ENCODE results near the gene TNFRSF21. TPM values are rescaled to one million over a fixed set of nuclear protein-coding genes. Genes with fewer than 3 reads are reported as not detected.

TNFRSF21 gene
- total RNA-seq, 1 donor from 2014 or later, result 24.2 TPM

DNA sequence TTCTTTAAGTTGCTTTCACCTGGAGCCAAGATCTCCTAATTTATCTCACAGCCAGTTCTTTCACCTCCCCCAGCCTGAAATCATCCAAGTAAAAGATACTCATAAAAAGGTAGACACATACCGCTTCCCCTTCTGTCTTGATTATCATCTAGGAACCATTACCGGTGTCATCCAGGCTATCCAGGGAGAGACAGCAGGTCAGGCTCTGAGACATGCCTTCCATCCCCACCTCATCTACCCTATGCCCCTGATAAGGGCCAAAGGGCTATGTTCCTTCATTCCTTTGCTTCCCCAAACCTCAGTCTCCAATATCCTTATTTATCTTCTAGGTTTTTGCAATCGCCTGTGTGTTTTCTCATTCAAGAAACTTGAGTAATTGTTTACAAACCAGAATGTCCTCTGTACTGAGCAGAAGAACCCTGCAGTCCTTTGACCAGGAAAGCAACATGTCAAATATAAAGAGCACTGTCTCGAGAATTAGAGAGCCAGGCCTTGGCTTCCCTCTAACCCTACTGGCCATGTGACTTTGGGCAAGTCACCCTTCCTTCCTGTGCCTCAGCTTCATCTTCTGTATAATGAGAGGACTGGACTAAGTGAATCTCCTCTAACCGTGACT lies 41.0 kb downstream of the TNFRSF21 start:
- Mint-ChIP-seq H3K9me3 (peaks cover 24% of the 10 kb centered on the region), H3K4me3 (no peak overlapping the region), H3K27me3 (ENCODE audit: low read depth) (no peaks in the 10 kb centered on the region), H3K36me3 (peaks cover 31% of the 10 kb centered on the region), H3K27ac (no peak overlapping the region), H3K4me1 (no peaks in the 10 kb centered on the region)
- TF ChIP-seq, protein P1, sequence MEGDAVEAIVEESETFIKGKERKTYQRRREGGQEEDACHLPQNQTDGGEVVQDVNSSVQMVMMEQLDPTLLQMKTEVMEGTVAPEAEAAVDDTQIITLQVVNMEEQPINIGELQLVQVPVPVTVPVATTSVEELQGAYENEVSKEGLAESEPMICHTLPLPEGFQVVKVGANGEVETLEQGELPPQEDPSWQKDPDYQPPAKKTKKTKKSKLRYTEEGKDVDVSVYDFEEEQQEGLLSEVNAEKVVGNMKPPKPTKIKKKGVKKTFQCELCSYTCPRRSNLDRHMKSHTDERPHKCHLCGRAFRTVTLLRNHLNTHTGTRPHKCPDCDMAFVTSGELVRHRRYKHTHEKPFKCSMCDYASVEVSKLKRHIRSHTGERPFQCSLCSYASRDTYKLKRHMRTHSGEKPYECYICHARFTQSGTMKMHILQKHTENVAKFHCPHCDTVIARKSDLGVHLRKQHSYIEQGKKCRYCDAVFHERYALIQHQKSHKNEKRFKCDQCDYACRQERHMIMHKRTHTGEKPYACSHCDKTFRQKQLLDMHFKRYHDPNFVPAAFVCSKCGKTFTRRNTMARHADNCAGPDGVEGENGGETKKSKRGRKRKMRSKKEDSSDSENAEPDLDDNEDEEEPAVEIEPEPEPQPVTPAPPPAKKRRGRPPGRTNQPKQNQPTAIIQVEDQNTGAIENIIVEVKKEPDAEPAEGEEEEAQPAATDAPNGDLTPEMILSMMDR (IDR thresholded peaks at IDR 0.05; ENCODE audit: unreplicated experiment), result no peak
- no peak for DNase-seq (ENCODE audit: low spot score in 2 of 2, unreplicated experiment in 2 of 2)

DNA sequence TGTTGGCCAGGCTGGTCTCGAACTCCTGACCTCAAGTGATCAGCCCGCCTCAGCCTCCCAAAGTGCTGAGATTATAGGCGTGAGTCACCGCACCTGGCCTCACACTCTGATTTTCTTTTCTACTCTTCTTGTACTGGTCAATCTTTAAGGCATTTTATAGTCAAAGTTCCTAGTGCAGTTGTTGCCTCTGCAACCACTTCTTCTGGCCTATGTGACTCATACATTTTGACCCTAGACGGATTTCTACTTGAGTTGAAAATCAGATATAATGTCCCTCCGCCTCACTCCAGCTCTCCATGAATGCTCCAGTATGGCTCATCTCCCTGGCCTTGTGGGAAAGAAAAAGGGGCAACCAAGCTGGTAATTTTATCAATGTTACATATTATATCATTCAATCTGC lies 42.4 kb downstream of the TNFRSF21 start:
- DNase-seq (ENCODE audit: low spot score in 2 of 2, unreplicated experiment in 2 of 2), result no peak
- Mint-ChIP-seq H3K4me1 (no peaks in the 10 kb centered on the region), H3K27me3 (ENCODE audit: low read depth) (no peaks in the 10 kb centered on the region), H3K36me3 (peaks cover 22% of the 10 kb centered on the region), H3K27ac (no peak overlapping the region), H3K4me3 (no peak overlapping the region), H3K9me3 (peaks cover 14% of the 10 kb centered on the region)
- TF ChIP-seq, protein P1 (IDR thresholded peaks at IDR 0.05; ENCODE audit: unreplicated experiment), result no peak

DNA sequence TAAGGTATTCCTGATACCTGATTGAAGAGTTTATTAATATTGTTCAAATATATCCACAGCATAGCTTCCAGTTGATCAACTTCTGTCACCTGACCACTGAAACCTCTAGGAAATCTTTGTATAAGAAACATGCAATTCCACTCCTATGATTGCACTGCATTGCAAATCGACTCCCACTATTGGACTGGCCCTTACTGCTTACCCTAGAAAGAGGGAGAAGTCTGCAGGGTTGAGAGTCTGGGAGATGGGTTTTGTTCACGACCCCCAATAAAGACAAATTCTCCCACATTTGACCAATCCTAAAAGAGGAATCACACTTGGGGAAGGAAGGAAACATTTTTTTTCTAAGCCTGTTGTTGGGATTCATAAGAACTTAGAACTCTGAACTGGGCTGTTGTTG lies 43.7 kb downstream of the TNFRSF21 start:
- Mint-ChIP-seq H3K4me1 (no peaks in the 10 kb centered on the region), H3K27me3 (ENCODE audit: low read depth) (no peaks in the 10 kb centered on the region), H3K4me3 (no peak overlapping the region), H3K27ac (no peak overlapping the region), H3K9me3 (peaks cover 5% of the 10 kb centered on the region), H3K36me3 (peaks cover 17% of the 10 kb centered on the region)
- TF ChIP-seq, protein P1 (IDR thresholded peaks at IDR 0.05; ENCODE audit: unreplicated experiment), result no peak
- DNase-seq (ENCODE audit: low spot score in 2 of 2, unreplicated experiment in 2 of 2), result no peak

DNA sequence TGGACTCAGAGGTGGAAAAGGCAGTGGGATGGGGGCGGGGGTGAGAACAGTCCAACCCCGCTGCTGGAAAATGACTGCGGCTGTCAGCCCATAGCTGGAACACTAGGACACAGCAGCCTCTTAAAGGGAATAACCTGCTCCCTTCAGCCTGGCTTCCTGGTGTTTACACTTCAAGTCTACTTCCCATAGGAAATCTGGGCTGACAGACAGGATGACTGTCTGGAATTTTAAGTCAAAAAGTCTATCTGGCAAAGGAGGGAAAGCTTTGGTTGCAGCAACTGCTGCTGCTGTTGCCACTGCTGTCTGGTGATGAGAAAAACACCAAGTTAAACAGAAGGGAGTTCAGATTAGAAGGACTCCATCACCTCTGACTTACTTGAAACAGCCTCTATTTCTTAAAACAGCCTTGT lies 44.9 kb downstream of the TNFRSF21 start:
- no peak for DNase-seq (ENCODE audit: low spot score in 2 of 2, unreplicated experiment in 2 of 2)
- H3K27me3 Mint-ChIP-seq (ENCODE audit: low read depth), result no peaks in the 10 kb centered on the region
- H3K9me3 Mint-ChIP-seq, result no peaks in the 10 kb centered on the region
- H3K27ac Mint-ChIP-seq, result no peak overlapping the region
- H3K4me3 Mint-ChIP-seq, result no peak overlapping the region
- TF ChIP-seq, protein P1 (IDR thresholded peaks at IDR 0.05; ENCODE audit: unreplicated experiment), result no peak
- H3K4me1 Mint-ChIP-seq, result no peaks in the 10 kb centered on the region
- peaks cover 9% of the 10 kb centered on the region for H3K36me3 Mint-ChIP-seq

DNA sequence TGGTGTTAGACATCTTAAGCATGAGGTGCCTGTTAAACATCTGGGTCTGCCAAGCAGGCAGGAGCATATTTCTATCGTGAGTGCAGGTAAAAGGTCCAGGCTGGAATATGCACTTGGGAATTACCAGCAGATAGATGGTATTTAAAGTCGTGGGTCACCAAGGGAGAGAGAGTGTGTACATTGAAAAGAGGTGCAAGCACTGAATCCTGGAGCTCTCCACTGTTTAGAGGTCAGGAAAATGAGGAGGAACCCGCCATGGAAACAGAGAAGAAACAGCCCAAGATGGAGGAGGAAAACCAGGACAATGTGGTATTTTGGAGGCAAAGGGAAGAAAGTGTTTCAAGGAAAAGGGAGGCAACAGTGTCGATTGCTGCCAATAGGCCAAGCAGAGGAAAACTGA lies 46.4 kb downstream of the TNFRSF21 start:
- DNase-seq (ENCODE audit: low spot score in 2 of 2, unreplicated experiment in 2 of 2), result no peak
- Mint-ChIP-seq H3K4me3 (no peak overlapping the region), H3K27ac (no peak overlapping the region), H3K4me1 (no peaks in the 10 kb centered on the region), H3K9me3 (no peaks in the 10 kb centered on the region), H3K36me3 (peaks cover 9% of the 10 kb centered on the region), H3K27me3 (ENCODE audit: low read depth) (no peaks in the 10 kb centered on the region)
- TF ChIP-seq, protein P1 (IDR thresholded peaks at IDR 0.05; ENCODE audit: unreplicated experiment), result no peak

DNA sequence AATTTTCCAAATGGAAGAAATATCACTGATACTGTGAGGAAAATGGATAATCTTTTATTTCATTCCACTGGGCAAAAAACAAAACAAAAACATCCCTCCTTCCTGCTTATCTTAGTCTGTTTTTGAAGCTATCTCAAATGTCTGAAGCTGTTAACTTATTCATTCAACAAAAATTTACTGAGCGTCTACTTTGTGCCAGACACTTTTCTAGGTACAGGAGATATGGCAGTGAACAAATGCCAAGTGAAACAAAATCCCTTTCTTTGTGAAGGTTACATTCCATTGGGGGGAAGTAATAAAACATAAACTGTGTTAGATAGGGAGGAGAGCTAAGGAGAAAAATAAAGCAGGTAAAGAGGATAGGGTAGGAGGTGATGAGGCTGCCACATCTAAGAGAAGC lies 47.5 kb downstream of the TNFRSF21 start:
- no peak for DNase-seq (ENCODE audit: low spot score in 2 of 2, unreplicated experiment in 2 of 2)
- H3K9me3 Mint-ChIP-seq, result no peaks in the 10 kb centered on the region
- H3K27me3 Mint-ChIP-seq (ENCODE audit: low read depth), result no peaks in the 10 kb centered on the region
- TF ChIP-seq, protein P1 (IDR thresholded peaks at IDR 0.05; ENCODE audit: unreplicated experiment), result no peak
- H3K36me3 Mint-ChIP-seq, result peaks cover 6% of the 10 kb centered on the region
- no peak overlapping the region for H3K4me3 Mint-ChIP-seq
- no peak overlapping the region for H3K27ac Mint-ChIP-seq
- H3K4me1 Mint-ChIP-seq, result no peaks in the 10 kb centered on the region
